Neural cell (in vitro differentiated cells): ENCODE data around the gene ACBD6. TPM values are rescaled to one million over a fixed set of nuclear protein-coding genes. Genes with fewer than 3 reads are reported as not detected.

Experiments
- H2AFZ ChIP-seq: fragments of 200-600, 300-800 bp; sonication (generic), shearing (Covaris generic); 2 replicates; pipeline ENCODE4 v1.6.0; 2014; ENCODE audit warnings: low read depth, mild to moderate bottlenecking, antibody characterized with exemption, low read length, moderate library complexity
- H3F3A ChIP-seq: fragments of 200-600 bp; shearing (Covaris generic); 2 replicates; pipeline ENCODE4 v1.6.1; 2016; ENCODE audit warnings: mild to moderate bottlenecking, moderate library complexity, mixed read lengths, antibody characterized with exemption, low read length; ENCODE audit not compliant: insufficient read depth, poor library complexity, severe bottlenecking
- H3K27ac ChIP-seq: fragments of 200-600, 300-800 bp; sonication (generic), shearing (Covaris generic); 2 replicates; pipeline ENCODE4 v1.5.1; 2014; ENCODE audit warnings: mild to moderate bottlenecking, low read length, moderate library complexity
- H3K27me3 ChIP-seq: fragments of 300-800, 200-600 bp; sonication (generic), shearing (Covaris generic); 2 replicates; pipeline ENCODE4 v1.6.0; 2014; ENCODE audit warnings: mild to moderate bottlenecking, low read depth, low read length, moderate library complexity; ENCODE audit not compliant: insufficient read depth
- H3K36me3 ChIP-seq: fragments of 300-800, 200-600 bp; sonication (generic), shearing (Covaris generic); 2 replicates; pipeline ENCODE4 v1.5.1; 2014; ENCODE audit warnings: mild to moderate bottlenecking, antibody characterized with exemption, low read length, moderate library complexity; ENCODE audit not compliant: insufficient read depth
- H3K4me2 ChIP-seq: fragments of 300-800, 200-600 bp; sonication (generic), shearing (Covaris generic); 2 replicates; pipeline ENCODE4 v1.6.0; 2014; ENCODE audit warnings: mild to moderate bottlenecking, low read length
- H3K4me3 ChIP-seq: fragments of 300-800, 200-600 bp; sonication (generic), shearing (Covaris generic); 2 replicates; pipeline ENCODE4 v1.5.1; 2014; ENCODE audit warnings: mild to moderate bottlenecking, low read length, moderate library complexity
- H3K79me2 ChIP-seq: fragments of 200-600 bp; shearing (Covaris generic); replicated peaks from 2 replicates; pipeline ENCODE4 v1.6.0; 2014; ENCODE audit warnings: mild to moderate bottlenecking, low read length, moderate library complexity; ENCODE audit not compliant: insufficient read depth
- H3K9ac ChIP-seq: fragments of 300-800, 200-600 bp; sonication (generic), shearing (Covaris generic); 2 replicates; pipeline ENCODE4 v1.6.1; 2016; ENCODE audit warnings: mild to moderate bottlenecking, low read length, mixed read lengths
- H3K9me2 ChIP-seq: fragments of 200-600 bp; shearing (Covaris generic); 2 replicates; pipeline ENCODE4 v1.6.1; 2016; ENCODE audit warnings: mild to moderate bottlenecking, low read length, mixed read lengths; ENCODE audit not compliant: insufficient read depth
- H3K9me3 ChIP-seq: fragments of 200-600, 300-800 bp; sonication (generic), shearing (Covaris generic); 2 replicates; pipeline ENCODE4 v1.6.1; 2016; ENCODE audit warnings: mild to moderate bottlenecking, mixed run types, low read length, moderate library complexity, mixed read lengths
- H4K20me1 ChIP-seq: fragments of 200-600 bp; shearing (Covaris generic); 2 replicates; pipeline ENCODE4 v1.6.1; 2016; ENCODE audit warnings: mild to moderate bottlenecking, mixed run types; ENCODE audit not compliant: insufficient read depth
- CTCF ChIP-seq: fragments of 450-650 bp; IDR thresholded peaks from 2 replicates; pipeline ENCODE4 v1.5.1; 2014; ENCODE audit warnings: antibody characterized with exemption, mild to moderate bottlenecking, moderate library complexity; ENCODE audit not compliant: poor library complexity, severe bottlenecking
- EP300 ChIP-seq: fragments of 450-650 bp; conservative IDR thresholded peaks from 2 replicates; pipeline ENCODE4 v1.6.1; 2014; ENCODE audit warnings: antibody characterized with exemption, mild to moderate bottlenecking, moderate library complexity; ENCODE audit not compliant: poor library complexity, severe bottlenecking
- EZH2 ChIP-seq: fragments of 200-600, 300-800 bp; shearing (Covaris generic), sonication (generic); IDR thresholded peaks from 2 replicates; pipeline ENCODE4 v1.6.1; 2014; ENCODE audit warnings: antibody characterized with exemption, low read length, borderline replicate concordance, mild to moderate bottlenecking; ENCODE audit not compliant: insufficient read depth, poor library complexity, severe bottlenecking
- MXI1 ChIP-seq: fragments of 450-650 bp; conservative IDR thresholded peaks from 2 replicates; pipeline ENCODE4 v1.6.1; 2014; ENCODE audit warnings: antibody characterized with exemption, mild to moderate bottlenecking; ENCODE audit not compliant: poor library complexity, severe bottlenecking
- POLR2AphosphoS5 ChIP-seq: IDR thresholded peaks from 2 replicates; pipeline ENCODE4 v1.6.1; 2012
- RAD21 ChIP-seq: fragments of 450-650 bp; conservative IDR thresholded peaks from 2 replicates; pipeline ENCODE4 v1.6.1; 2014; ENCODE audit warnings: antibody characterized with exemption, mild to moderate bottlenecking, moderate library complexity
- REST ChIP-seq: IDR thresholded peaks from 2 replicates; pipeline ENCODE4 v1.6.1; 2012; ENCODE audit warnings: borderline replicate concordance
- SMC3 ChIP-seq: fragments of 450-650 bp; conservative IDR thresholded peaks from 2 replicates; pipeline ENCODE4 v1.6.1; 2014; ENCODE audit warnings: antibody characterized with exemption, mild to moderate bottlenecking, moderate library complexity; ENCODE audit not compliant: poor library complexity
- TAF1 ChIP-seq: IDR thresholded peaks from 2 replicates; pipeline ENCODE4 v1.6.1; 2012; ENCODE audit warnings: low read depth
- polyA plus RNA-seq: library from polyadenylated mRNA; depleted of rRNA; stranded (reverse); fragments of >200 nt; gene quantifications from 2 replicates; pipeline ENCODE4 v1.2.3, GENCODE V29; 2014

Gene ACBD6
- polyA plus RNA-seq, 1 donor from 2014 or later: 92.4 TPM

- Histone ChIP-seq H3K79me2 (no peaks in the 10 kb centered on the region), H3K9me2 (no peaks in the 10 kb centered on the region), H3K9me3 (no peaks in the 10 kb centered on the region), H3K4me2 (no peak overlapping the region), H3K4me3 (no peak overlapping the region), H3K27ac (no peak overlapping the region), H3K9ac (no peak overlapping the region), H2AFZ (no peak overlapping the region), H3K36me3 (no peaks in the 10 kb centered on the region), H3F3A (no peaks in the 10 kb centered on the region), H4K20me1 (no peaks in the 10 kb centered on the region), H3K27me3 (no peaks in the 10 kb centered on the region)
- TF ChIP-seq EZH2 (no peak), RAD21 (no peak), REST (no peak), POLR2AphosphoS5 (no peak), MXI1 (no peak), TAF1 (no peak), CTCF (no peak), EP300 (no peak), SMC3 (no peak)
These were observed 228.2 kb downstream of the ACBD6 start for GRCh38 chr1:180274221-180274620.

GRCh38 chr1:180273066-180273465 lies 229.3 kb downstream of the ACBD6 start:
- Histone ChIP-seq H3K9me2 (no peaks in the 10 kb centered on the region), H3K9ac (no peak overlapping the region), H3K9me3 (no peaks in the 10 kb centered on the region), H3F3A (no peaks in the 10 kb centered on the region), H2AFZ (no peak overlapping the region), H3K4me2 (no peak overlapping the region), H4K20me1 (no peaks in the 10 kb centered on the region), H3K79me2 (no peaks in the 10 kb centered on the region), H3K27ac (no peak overlapping the region), H3K36me3 (no peaks in the 10 kb centered on the region), H3K4me3 (no peak overlapping the region), H3K27me3 (no peaks in the 10 kb centered on the region)
- TF ChIP-seq SMC3: no peak
- TF ChIP-seq REST: no peak
